ACC112 (cell line): ENCODE measurements around the gene TNRC6C.
"Not testable (repeated sequence)": the region's sequence is repeated elsewhere in the genome, so short reads cannot be mapped to it uniquely, and the experiment has no call there.

Experiments
- H2AFZ ChIP-seq: fragments of 200-600 bp; sonication (generic); one replicate; pipeline ENCODE4 v1.6.0; 2017; ENCODE audit warnings: antibody characterized with exemption, low read length; ENCODE audit not compliant: unreplicated experiment
- H3K27ac ChIP-seq: fragments of 200-600 bp; sonication (generic); 2 replicates; pipeline ENCODE4 v1.5.1; 2014; ENCODE audit warnings: low read depth, mild to moderate bottlenecking, antibody characterized with exemption, low read length, moderate library complexity
- H3K27me3 ChIP-seq: fragments of 200-600 bp; sonication (generic); 2 replicates; pipeline ENCODE4 v1.6.1; 2014; ENCODE audit warnings: mild to moderate bottlenecking, antibody characterized with exemption, low read length, moderate library complexity, mixed read lengths; ENCODE audit not compliant: insufficient read depth
- H3K36me3 ChIP-seq: fragments of 200-600 bp; sonication (generic); 2 replicates; pipeline ENCODE4 v1.6.1; 2016; ENCODE audit warnings: mild to moderate bottlenecking, antibody characterized with exemption, low read length, moderate library complexity, mixed read lengths; ENCODE audit not compliant: insufficient read depth
- H3K4me1 ChIP-seq: fragments of 200-600 bp; sonication (generic); one replicate; pipeline ENCODE4 v1.6.1; 2016; ENCODE audit warnings: low read length, mixed read lengths; ENCODE audit not compliant: insufficient read depth, unreplicated experiment, control insufficient read depth
- H3K4me3 ChIP-seq: fragments of 200-600 bp; sonication (generic); 2 replicates; pipeline ENCODE4 v1.5.1; 2014; ENCODE audit warnings: mild to moderate bottlenecking, low read depth, low read length
- H3K79me2 ChIP-seq: fragments of 200-600 bp; sonication (generic); one replicate; pipeline ENCODE4 v1.6.0; 2016; ENCODE audit warnings: low read length; ENCODE audit not compliant: control insufficient read depth, unreplicated experiment, insufficient read depth

TNRC6C gene

GRCh38 chr17:77933777-77934398 lies 24.6 kb upstream of the TNRC6C start:
- no peaks in the 10 kb centered on the region for H3K79me2 ChIP-seq
- H3K27ac ChIP-seq = no peak overlapping the region
- no peak overlapping the region for H3K4me3 ChIP-seq
- peaks cover 38% of the 10 kb centered on the region for H3K27me3 ChIP-seq
- H2AFZ ChIP-seq = no peak overlapping the region
- no peaks in the 10 kb centered on the region for H3K4me1 ChIP-seq
- no peaks in the 10 kb centered on the region for H3K36me3 ChIP-seq

GRCh38 chr17:77935121-77935571 lies 23.4 kb upstream of the TNRC6C start:
- Histone ChIP-seq H2AFZ (no peak overlapping the region), H3K4me3 (no peak overlapping the region), H3K27me3 (peaks cover 31% of the 10 kb centered on the region), H3K27ac (no peak overlapping the region), H3K79me2 (no peaks in the 10 kb centered on the region), H3K4me1 (no peaks in the 10 kb centered on the region), H3K36me3 (no peaks in the 10 kb centered on the region)

- not testable (repeated sequence) for H2AFZ ChIP-seq, H3K27ac ChIP-seq, H3K79me2 ChIP-seq, H3K36me3 ChIP-seq, H3K4me1 ChIP-seq, H3K4me3 ChIP-seq
- peaks cover 37% of the 10 kb centered on the region for H3K27me3 ChIP-seq
Measured at GRCh38 chr17:77935744-77936143, 22.8 kb upstream of the TNRC6C start.

GRCh38 chr17:77936881-77937280 lies 21.6 kb upstream of the TNRC6C start:
- Histone ChIP-seq H3K36me3 (no peaks in the 10 kb centered on the region), H3K27me3 (peaks cover 41% of the 10 kb centered on the region), H3K27ac (no peak overlapping the region), H3K4me1 (no peaks in the 10 kb centered on the region), H3K79me2 (no peaks in the 10 kb centered on the region), H2AFZ (no peak overlapping the region), H3K4me3 (no peak overlapping the region)

GRCh38 chr17:77941004-77941403 lies 17.5 kb upstream of the TNRC6C start:
- H3K36me3 ChIP-seq = no peaks in the 10 kb centered on the region
- peaks cover 27% of the 10 kb centered on the region for H3K27me3 ChIP-seq
- H2AFZ ChIP-seq = no peak overlapping the region
- H3K4me3 ChIP-seq = no peak overlapping the region
- H3K27ac ChIP-seq = no peak overlapping the region
- H3K4me1 ChIP-seq = peaks cover 8% of the 10 kb centered on the region
- no peaks in the 10 kb centered on the region for H3K79me2 ChIP-seq

GRCh38 chr17:77942112-77942988 lies 16.2 kb upstream of the TNRC6C start:
- Histone ChIP-seq H2AFZ (no peak overlapping the region), H3K79me2 (no peaks in the 10 kb centered on the region), H3K4me3 (no peak overlapping the region), H3K4me1 (peaks cover 8% of the 10 kb centered on the region), H3K27ac (no peak overlapping the region), H3K27me3 (peaks cover 15% of the 10 kb centered on the region), H3K36me3 (no peaks in the 10 kb centered on the region)

- Histone ChIP-seq H2AFZ (no peak overlapping the region), H3K79me2 (no peaks in the 10 kb centered on the region), H3K27me3 (peaks cover 16% of the 10 kb centered on the region), H3K4me3 (no peak overlapping the region), H3K36me3 (no peaks in the 10 kb centered on the region), H3K4me1 (peaks cover 8% of the 10 kb centered on the region), H3K27ac (no peak overlapping the region)
Measured at GRCh38 chr17:77943971-77944370, 14.5 kb upstream of the TNRC6C start.

GRCh38 chr17:77944390-77945222 lies 13.9 kb upstream of the TNRC6C start:
- Histone ChIP-seq H3K27ac (no peak overlapping the region), H3K4me3 (no peak overlapping the region), H3K79me2 (no peaks in the 10 kb centered on the region), H3K36me3 (no peaks in the 10 kb centered on the region), H2AFZ (no peak overlapping the region), H3K4me1 (peaks cover 8% of the 10 kb centered on the region), H3K27me3 (peaks cover 23% of the 10 kb centered on the region)

- Histone ChIP-seq H3K4me1 (peaks cover 8% of the 10 kb centered on the region), H3K79me2 (no peaks in the 10 kb centered on the region), H3K4me3 (no peak overlapping the region), H2AFZ (no peak overlapping the region), H3K27ac (no peak overlapping the region), H3K36me3 (no peaks in the 10 kb centered on the region), H3K27me3 (peaks cover 29% of the 10 kb centered on the region)
Measured at GRCh38 chr17:77946900-77947645, 11.4 kb upstream of the TNRC6C start.

GRCh38 chr17:77948690-77949114 lies 9.8 kb upstream of the TNRC6C start:
- no peaks in the 10 kb centered on the region for H3K36me3 ChIP-seq
- H3K4me3 ChIP-seq = no peak overlapping the region
- H3K79me2 ChIP-seq = no peaks in the 10 kb centered on the region
- H3K27ac ChIP-seq = no peak overlapping the region
- no peak overlapping the region for H2AFZ ChIP-seq
- H3K27me3 ChIP-seq = peaks cover 43% of the 10 kb centered on the region
- H3K4me1 ChIP-seq = peaks cover 8% of the 10 kb centered on the region
